GM18502 (cell line): ENCODE results near the gene TMEFF2.

Experiments used
- ATAC-seq: cut with Tn5 transposase; IDR thresholded peaks from one replicate; pipeline ENCODE4 v1.9.1; 2021; ENCODE audit warnings: mild to moderate bottlenecking; ENCODE audit not compliant: unreplicated experiment, poor library complexity

TMEFF2 gene

DNA sequence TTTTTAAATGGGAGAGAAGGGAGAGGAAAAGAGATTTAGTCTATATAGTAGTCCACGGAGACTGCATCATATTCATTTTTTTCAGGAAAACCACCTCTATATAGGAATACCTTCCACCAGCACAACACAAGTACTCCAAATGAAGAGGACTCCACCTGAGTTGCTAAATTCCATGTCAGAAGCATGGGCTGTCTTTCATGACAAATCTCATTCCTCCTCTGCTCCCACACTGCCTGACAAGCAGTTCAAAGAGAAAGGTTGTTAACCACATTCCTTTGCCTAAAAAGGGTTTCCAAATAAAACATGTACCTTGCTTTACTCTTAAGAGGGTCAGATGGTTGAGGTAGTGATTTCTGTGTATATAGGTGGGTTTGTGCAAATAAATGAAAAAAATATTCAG is 122.0 kb downstream of the TMEFF2 start:
- no peak for ATAC-seq

DNA sequence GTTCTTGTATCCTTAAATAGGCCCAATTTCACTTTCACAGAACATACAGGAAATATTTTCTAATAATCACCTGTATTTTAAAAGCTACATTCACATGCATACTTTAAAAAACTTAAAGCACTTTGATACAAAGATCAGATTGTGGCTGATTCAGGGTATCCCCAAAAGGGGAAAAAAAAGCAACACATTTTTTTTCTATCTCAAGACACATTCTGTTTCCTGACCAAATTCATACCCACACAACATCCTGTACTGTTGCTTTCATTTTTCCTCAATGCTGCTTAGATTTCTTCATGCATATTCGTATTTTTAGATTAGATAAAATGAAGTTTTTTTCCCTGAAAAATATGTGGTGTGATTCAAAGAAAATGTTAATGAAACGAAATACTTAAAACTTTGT is 122.5 kb downstream of the TMEFF2 start:
- ATAC-seq = no peak

DNA sequence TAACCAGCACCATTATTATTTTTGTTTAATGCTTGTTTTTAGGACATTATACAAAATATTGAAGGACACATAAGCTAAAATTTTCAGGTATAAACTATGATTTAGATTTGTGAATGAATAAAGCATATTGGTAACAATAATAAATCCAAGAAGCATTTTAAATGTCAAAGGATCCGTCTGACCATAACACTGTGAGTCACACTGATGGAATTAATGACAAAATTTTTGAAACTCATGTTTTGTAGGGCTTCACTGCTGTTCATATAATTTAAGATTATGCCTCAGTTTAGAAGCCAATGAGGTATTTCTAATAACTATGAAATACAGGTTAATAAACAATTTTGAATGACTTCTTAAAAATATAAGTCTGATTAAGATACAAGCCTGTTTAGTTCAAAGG is 124.6 kb downstream of the TMEFF2 start:
- ATAC-seq = no peak

GRCh38 chr2:192069417-192069816 is 125.3 kb downstream of the TMEFF2 start:
- ATAC-seq = no peak

- no peak for ATAC-seq
Measured at GRCh38 chr2:192068966-192069365, 125.8 kb downstream of the TMEFF2 start.

DNA sequence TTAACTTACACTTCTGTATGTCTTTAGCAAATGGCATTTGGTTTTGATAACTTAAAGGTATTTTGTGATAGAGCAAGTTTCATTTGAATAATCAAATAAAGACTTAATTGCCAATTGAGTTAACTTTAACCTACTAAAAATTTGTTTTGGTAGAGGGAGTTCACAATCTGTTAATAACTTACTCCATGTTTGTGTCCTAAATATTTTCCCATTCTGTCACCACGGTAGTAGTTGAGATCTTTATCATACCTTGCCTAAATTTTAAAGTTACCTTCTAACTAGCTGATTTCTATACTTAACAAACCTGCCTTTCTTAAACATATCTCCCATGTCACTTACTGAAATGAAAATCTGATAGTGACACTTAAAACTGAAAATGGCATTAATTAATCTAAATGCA is 127.1 kb downstream of the TMEFF2 start:
- no peak for ATAC-seq

DNA sequence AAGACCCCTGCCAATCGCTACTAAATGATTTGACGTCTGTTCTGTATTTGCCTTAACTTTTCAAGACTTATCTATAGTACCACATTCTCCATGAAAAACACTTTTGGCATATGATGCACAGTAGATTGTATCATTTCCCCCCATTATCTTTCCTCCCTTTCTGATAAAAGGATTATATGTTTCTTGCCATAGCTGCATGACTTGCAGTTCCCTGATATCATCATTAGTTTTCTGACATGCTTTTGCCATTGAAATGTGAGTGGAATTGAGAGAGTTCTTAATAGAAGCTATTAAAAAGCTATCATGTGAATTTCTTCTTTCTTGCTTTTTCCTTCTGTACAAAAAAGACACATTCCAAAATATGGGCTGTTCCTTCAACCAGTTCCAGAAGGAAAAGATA is 130.3 kb downstream of the TMEFF2 start:
- no peak for ATAC-seq

DNA sequence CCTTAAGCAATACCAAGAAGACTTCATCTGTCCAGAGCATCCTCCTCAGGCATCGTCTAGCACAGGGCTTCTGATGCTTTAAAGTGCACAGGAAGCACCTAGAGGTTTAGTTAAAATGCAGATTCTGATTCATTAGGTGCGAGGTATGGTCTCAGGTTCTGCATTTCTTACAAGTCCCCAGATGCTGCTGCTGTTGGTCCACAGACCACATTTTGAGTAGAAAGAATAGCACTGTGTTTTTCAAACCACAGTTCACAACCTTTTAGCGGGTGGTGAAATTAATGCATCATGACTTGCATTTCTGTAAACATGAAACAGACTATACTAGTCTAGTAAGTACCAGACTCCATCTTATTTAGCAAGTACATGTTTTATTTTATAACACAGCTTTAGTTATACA is 134.6 kb downstream of the TMEFF2 start:
- ATAC-seq = no peak

GRCh38 chr2:192059266-192059665 is 135.5 kb downstream of the TMEFF2 start:
- no peak for ATAC-seq

GRCh38 chr2:192053921-192054320 is 140.8 kb downstream of the TMEFF2 start:
- ATAC-seq = no peak

DNA sequence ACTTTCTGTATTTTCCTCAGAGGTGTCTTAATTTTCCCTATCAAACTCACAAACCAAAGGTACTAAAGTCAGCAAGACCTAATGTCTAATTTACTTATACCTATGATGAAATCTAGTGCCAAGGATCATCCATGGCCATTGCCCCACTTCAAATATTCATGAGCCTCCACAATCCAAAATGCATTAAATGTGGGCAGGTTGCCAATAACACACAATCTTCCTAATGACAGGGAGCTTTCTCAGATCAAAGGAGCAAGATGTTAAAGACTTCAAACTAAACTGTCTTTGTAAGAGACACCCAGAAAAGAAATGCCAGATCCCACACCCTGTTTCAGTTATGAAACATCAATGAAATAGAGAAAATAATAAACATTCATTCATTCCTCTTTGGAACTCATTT is 143.2 kb downstream of the TMEFF2 start:
- no peak for ATAC-seq

DNA sequence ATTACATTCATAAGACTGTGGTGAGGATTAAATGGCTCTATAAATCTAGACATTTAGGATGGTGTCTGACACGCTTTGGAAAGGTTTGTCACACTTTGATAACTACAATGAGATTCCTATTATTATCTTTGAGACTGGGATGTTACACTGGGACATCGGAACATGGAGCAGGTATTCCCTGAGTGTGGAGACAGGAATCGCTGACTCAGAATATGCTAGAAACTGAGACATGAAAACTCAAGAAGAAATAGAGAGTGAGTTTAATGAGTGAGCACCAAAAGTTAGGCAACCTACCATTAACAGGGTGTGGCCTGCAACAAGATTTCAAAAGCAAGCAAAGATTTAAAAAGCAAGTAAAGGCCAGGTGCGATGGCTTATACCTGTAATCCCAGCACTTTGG is 145.4 kb downstream of the TMEFF2 start:
- ATAC-seq = no peak

- ATAC-seq = no peak
Measured at GRCh38 chr2:192047315-192048107, 147.2 kb downstream of the TMEFF2 start.

DNA sequence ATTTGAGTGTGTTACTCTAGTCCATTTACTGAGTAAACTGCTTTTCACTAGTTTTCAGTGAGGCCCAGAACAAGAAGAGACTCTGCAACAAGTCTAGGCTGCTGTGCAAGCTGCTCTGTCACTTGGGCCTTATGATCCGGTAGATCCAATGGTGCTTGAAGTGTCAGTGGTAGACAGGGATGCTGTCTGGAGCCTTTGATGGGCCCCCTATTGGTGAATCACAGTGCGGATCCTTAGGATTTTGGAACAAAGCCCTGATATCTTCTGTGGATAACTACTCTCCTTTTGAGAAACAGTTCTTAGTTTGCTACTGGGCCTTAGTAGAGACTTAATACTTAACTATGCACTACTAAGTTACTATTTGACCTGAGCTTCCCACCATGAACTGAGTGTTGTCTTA is 150.2 kb downstream of the TMEFF2 start:
- no peak for ATAC-seq

DNA sequence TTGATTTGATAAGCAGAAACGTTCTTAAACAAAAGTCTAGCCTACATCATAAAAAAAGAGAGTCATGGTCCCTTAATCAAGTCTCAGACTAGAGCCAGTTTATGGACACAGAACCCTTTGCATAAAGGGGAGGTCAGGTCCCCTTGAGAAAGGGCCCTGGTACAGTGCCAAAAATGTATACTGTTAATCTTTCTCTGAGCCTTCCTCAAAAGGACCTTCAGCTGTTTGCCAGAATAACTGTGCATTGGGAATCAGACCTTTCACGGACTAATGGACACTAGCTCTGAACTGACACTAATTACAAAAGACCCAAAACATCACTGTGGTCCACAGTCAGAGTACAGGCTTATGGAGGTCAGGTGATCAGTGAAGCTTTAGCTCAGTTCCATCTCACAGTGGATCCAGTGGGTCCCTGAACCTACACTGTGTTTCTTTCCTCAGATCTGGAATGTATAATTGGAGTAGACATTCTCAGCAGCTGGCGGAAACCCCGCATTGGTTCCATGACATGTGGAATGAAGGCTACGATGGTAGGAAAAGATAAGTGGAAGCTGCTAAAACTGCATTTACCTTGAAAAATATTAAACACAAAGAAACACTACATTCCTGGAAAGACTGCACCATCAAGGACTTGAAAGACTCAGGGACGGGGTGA is 151.4 kb downstream of the TMEFF2 start:
- ATAC-seq = no peak

DNA sequence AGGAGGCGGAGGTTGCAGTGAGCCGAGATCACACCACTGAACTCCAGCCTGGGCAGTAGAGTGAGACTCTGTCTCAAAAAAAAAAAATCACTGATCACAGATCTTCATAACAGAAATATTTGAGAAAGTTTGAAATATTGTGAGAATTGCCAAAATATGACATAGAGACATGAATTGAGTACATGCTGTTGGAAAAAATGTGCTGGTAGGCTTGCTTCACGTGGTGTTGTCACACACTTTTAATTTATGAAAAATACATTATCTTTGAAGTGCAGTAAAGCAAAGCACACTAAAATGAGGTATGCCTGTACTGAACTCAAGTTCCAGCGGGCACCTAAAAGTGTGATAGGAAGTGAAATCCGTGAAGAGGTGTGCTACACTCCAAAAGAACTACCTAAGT is 152.6 kb downstream of the TMEFF2 start:
- no peak for ATAC-seq

DNA sequence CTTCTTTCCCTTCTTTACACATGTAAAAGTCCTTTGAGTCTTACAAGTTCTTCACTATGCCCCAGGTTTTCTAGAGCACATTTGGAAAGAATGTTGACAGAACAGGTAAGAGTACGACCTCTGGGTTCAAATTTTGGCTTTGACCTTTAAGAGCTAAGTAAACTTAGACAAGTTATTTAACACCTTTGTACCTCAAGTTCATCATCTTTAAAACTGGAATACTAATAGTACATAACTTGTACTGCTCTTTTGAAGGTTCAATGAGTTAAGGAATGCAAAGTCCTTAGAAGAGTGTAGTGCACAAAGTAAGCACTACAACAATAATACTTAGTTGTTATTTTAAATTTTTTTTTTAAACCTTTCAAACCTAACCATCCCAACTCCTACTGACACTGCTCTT is 156.6 kb downstream of the TMEFF2 start:
- ATAC-seq = no peak

GRCh38 chr2:192035731-192036442 is 158.8 kb downstream of the TMEFF2 start:
- no peak for ATAC-seq

DNA sequence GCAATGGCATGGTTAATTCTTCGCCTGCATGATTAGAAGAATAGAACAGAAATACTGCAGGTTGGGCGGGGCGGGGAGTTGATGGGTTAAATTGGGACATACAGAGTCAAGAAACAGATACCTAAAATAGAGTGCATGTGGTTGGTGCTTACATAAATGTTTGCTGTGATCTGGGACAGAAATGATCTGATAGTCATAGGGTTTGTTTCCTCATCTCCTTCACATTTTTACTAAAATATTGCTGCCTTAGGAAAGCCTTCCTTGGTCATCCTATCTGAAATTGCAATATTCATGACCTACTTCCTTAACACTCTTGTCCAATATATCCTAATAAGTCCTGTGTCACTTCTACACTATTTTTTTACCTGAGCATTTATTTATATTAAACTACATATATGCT is 163.9 kb downstream of the TMEFF2 start:
- ATAC-seq = no peak

- ATAC-seq = no peak
Measured at GRCh38 chr2:192030289-192030688, 164.4 kb downstream of the TMEFF2 start.

- ATAC-seq = peak; percentile 97
Measured at GRCh38 chr2:192029089-192029488, 165.6 kb downstream of the TMEFF2 start.

DNA sequence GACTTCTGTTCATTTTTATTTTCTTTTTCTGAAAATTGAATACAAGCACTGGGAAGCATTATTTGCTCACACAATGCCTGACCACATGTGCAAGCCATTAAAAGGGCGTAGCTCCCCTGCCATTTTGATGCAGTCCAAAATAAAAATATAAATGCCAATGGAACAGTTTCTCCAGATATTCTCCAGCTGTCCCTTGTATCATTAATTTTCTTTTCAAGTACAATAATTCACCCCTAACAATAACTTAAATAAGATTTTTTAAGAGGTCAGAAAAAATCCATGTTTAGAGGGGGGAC is 168.0 kb downstream of the TMEFF2 start:
- ATAC-seq = no peak
